ENCODE results near the gene NDUFS8.

The NDUFS8 gene

DNA sequence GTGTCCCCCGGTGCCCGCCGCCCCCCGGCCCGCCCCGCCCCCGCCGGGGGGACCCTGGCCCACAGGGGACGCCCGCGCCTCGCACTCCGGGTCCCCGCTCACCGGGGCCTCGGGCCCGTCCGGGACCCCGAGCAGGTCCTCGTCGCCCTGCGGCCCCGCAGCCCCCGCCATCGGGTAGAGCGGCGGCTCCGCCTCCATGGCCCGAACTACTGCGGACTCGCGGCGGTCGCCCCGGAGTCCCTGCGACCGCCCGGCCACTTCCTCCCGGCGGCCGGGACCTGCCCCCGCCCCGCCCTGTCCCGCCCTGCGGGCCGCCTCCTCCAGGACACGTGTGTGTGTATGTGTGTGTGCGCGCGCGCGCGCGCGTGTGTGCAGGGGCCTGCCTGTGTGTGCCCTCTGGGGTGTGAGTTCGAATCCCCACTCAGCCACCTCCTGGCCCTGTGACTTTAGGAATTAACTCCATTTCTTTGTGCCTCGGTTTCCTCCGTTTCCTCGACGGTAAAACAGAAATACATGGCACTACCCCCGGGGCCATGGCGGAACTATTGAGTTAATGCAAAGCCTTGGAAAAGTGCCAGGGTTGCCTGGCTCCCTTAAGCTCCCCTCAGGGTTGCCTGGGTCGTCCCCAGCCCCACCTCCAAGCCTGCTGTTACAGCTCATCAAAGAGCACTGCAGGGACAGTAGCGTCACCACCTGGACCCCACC, 26.5 kb upstream of the NDUFS8 start, which contains the start of gene UNC93B1:
TSS of gene UNC93B1 (minus strand) at position 252 of the 705 bp plus-strand sequence. CDS start at position 198, 54 bp downstream.
- DNase-seq (ENCODE audit: low spot score) = peak; percentile 73

GRCh38 chr11:68004551-68005335, 25.7 kb upstream of the NDUFS8 start:
- no peak for DNase-seq (ENCODE audit: low spot score)

- no peak for DNase-seq (ENCODE audit: low spot score)
Measured at GRCh38 chr11:68006606-68007166, 23.8 kb upstream of the NDUFS8 start.

DNA sequence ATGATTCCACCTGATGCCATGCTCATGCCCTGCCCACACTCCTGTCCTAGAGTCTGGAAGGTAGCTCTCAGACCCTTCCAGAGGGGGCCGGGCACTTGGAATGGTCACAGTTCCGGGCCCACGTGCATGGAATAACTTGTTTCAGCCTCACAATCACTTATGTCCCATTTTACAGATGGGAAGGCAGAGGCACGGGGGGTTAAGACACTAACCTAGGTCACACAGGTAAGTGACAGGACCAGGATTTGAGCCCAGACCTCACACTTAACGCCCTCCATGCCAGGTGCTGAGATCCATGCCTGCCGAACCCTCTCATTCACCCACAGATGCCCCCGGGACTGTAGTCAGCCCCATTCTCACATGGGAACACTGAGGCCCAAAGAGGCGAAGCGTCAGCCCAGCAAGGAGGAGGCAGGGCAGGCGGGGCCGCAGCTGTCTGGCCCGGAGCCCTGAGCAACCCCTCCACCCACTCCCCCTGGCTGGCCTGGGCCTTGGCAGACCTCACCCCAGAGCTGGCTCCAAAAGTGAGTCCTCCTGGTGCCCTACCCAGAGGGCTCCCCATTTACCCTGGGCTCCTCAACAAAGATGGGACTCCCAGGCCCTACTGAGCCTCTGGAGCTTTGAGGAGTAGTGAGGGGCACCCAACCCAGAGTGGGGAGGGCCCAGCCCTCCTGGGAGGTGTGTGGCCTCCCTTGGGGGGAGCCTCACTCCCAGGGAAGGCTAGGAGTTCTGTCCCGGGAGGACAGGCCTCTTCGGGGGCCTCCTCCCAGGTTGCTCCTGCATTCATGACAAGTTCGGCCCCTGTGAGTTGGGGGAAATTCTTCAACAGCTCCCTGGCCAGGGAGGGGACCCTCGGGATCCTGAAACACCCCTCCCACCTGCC, 22.7 kb upstream of the NDUFS8 start:
- DNase-seq (ENCODE audit: low spot score) = peak; percentile 12

DNA sequence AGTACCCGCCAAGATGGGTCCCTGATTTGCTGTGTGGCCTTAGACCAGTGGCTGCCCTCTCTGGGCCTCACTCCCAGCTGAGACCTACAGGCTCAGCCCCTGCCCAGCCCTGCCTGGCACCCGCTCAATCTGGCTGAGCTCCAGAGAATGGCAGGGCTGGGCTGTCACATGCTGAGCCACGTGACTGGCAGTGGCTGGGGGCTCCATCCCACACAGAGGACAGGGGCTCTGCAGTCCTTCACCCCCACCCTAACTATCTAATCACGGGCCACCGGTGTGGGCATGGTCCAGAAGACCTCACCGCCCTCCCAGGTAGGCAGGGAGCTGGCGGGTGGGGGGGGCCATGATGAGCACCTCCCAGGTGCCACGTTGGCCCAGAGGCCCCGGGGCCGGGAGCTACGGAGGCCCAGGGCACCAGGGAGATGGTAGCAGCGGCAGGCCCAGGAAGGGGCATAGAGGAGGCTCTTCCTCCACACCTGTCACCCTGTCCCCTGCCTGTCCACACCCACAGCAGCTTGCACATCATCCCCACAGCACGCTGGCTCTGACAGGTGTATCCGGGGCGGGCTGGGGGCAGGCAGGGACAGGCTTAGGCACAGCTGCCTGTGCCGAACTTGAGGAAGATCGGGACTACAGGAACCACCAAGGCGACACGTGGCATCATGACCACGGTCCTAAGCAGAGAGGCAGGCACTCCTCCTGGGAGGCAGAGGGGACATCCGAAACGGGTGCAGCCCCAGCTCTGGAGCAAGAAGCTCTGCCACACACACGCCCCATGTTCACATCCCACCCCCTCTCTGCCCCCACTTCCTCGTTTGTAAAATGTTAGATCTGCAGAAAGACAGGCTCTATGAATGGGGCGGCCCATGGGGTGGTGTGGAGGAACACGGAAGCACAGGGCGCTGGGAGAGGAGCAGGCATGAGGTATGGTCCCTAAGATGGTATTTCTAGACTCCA, 21.8 kb upstream of the NDUFS8 start:
- DNase-seq (ENCODE audit: low spot score) = peak; percentile 86

GRCh38 chr11:68009391-68010089, 20.9 kb upstream of the NDUFS8 start:
- DNase-seq (ENCODE audit: low spot score) = peak; percentile 82

- DNase-seq (ENCODE audit: low spot score) = peak; percentile 93
Measured at GRCh38 chr11:68010090-68011041, 20.1 kb upstream of the NDUFS8 start, which contains the start of gene ALDH3B1. Gene ALDH3B1 (plus strand): TSS chr11:68010327. CDS start chr11:68015298, 4,971 bp downstream.

DNA sequence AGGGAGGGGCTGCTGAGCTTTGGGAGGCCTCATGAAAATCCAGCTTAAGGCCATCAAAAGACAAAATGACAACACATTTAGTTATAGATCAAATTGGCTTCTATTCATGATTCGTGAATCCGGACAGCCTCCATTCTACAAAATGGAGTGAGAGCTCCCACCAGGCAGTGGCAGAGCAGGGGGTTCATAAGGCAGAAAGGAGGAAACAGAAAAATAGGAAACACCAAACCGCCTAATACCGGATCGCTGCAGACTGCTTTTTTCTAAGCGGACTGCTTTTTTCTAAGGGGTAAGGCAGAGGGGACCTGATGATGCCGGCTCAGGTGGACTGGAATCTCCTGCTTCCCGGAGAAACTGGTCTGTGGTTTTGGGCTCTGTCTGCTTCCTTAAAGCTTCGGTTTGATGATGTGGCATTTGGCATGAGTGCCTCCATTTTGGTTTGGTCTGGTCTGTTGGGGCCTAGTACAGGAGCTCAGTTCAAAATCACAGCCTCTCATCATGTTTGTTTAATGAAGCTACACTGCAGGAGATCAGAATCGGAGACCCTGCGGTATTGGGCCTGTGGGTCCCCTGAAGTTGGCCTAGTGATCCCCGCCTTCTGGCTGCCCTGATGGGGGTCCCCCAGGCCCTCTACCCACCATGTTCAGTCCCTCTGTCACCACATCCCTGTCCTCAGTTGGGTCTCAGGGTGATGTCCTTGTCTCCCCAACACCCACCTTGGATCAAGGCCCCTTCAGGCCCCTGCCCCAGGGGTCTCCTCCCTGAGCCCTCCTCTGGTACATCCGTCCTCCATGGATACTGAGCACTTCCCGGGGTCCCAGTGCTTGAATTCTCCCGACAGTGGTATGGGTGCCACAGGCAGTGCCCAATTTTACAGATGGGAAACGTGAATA, 19.2 kb upstream of the NDUFS8 start:
- DNase-seq (ENCODE audit: low spot score) = peak; percentile 15

DNA sequence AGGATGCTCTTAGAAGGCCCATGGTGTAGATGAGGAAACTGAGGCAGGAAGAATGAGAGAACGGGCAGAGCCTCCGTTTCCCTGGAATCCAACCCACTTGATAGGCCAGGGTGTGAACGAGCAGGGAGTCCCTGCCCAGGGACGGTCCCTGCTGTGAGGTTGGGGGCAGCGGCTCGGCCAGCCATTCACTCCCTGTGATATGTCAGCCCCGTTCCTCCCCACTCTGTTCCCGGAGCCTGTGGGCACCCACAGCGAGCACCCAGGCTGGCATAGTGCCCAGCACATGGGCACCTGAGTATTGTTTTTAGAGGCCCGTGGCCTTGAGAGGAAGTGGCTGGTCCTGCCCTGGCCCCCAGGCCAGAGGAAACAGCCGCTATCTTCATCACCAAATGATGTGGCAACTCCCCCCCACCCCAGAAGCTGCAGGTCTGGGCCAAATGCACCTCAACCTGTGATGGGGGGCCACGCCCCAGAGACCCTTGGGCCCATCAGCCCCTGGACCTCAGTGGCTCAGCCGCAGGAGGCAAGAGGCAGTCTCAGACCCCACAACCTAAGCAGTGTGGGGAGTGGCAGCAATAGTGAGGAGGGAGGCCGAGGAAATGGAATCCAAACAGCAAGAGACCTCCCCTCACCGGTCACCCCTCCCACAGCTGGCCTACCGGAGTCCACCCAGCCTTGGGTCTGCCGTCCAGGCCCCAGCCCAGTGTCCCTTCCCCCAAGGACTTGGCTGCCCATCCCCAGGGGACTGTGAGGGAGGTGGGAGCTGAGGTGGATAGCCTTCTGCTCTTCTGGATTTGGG, 18.2 kb upstream of the NDUFS8 start:
- no peak for DNase-seq (ENCODE audit: low spot score)

- DNase-seq (ENCODE audit: low spot score) = no peak
Measured at GRCh38 chr11:68012843-68013610, 17.5 kb upstream of the NDUFS8 start.

DNA sequence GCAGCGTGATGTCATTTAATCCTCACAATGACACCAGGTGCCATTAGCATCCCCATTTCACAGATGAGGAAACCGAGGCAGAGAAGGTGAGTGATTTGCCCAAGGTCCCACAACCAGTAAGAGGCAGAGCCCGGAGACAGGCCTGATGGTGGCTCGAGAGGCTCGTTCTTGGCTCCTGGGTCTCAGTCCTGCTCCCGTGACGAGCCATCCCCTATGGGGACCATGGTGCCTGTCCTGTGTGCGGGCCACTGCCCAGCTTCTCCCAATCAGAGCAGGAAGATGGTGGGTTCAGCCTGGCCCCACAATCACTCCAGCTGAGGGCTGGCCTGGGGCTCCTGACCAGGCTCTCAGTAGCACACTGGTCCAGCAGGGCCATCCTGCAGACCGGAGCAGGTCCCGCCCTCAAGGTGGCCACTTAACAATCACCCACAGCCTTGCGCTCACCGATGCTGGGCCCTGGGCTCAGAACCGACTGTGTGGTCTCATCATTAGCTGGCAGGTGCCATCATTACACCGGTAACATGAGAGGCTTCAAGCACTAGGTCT, 16.8 kb upstream of the NDUFS8 start:
- DNase-seq (ENCODE audit: low spot score) = no peak

- DNase-seq (ENCODE audit: low spot score) = peak; percentile 72
Measured at GRCh38 chr11:68014157-68014946, 16.1 kb upstream of the NDUFS8 start.

DNA sequence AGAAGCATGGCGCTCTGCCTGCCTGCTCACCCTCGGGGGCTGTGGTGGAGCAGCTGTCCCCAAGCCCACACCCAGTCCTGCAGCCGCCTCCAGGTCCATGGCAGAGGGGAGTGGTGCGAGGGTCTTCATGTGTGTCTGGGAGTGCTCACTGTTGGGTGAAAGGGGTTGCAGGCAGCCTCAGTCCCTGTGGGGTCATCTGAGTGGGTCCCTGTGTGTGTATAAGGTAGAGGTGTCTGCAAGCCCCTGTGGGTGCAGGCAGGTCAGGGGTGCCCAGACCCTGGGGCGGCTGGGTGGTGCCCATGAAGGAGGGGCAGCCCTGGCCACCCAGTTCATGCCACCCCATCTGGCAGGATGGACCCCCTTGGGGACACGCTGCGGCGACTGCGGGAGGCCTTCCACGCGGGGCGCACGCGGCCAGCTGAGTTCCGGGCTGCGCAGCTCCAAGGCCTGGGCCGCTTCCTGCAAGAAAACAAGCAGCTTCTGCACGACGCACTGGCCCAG, 15.5 kb upstream of the NDUFS8 start:
- no peak for DNase-seq (ENCODE audit: low spot score)

DNA sequence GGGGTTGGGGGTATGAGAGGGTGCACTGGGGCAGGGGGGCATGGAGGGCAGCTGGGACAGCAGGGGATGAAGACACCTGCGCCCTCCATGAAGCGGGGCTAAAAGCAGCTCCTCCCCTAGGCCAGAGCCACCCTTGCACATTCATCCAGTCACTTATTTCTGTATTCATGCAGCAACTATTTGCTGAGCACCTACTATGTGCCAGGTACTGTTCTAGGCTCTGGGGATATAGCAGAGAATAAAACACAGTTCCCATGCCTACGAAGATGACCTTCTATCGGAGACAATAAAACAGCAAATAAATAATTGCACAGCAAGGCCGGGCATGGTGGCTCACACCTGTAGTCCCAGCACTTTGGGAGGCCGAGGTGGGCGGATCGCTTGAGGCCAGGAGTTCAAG, 15.0 kb upstream of the NDUFS8 start:
- DNase-seq (ENCODE audit: low spot score) = no peak
